Endothelial cell of umbilical vein (primary cell): Measurements from ENCODE around the gene ZC3H18. TPM values are rescaled to one million over a fixed set of nuclear protein-coding genes. Genes with fewer than 3 reads are reported as not detected.

Experiments
- BruUV-seq: library from RNA; stranded (reverse); fragments of 400-500 nt; replicated peaks from 2 replicates; lab custom pipeline; 2021; lab: Mats Ljungman, UMichigan
- CTCF ChIA-PET: fragments of 300-600, 350-600 bp; sonication (Branson Sonifier 250); formaldehyde crosslinking; loops from one replicate; lab custom pipeline; 2021; ENCODE audit warnings: antibody characterized with exemption, inconsistent platforms; lab: Charles Lee
- POLR2A ChIA-PET: fragments of 300-600, 350-600 bp; sonication (Branson Sonifier 250); formaldehyde crosslinking; loops from one replicate; lab custom pipeline; 2021; ENCODE audit warnings: antibody characterized with exemption, inconsistent platforms; lab: Charles Lee
- DNase-seq: peaks from one replicate; pipeline ENCODE4 v3.0.0-alpha.2; 2011; ENCODE audit warnings: low read depth, low spot score
- FAIRE-seq: peaks from 2 replicates; lab custom pipeline; 2011; peaks lifted over from hg19 to GRCh38; lab: Jason Lieb, UNC
- H2AFZ ChIP-seq: 2 replicates; pipeline ENCODE4 v1.6.0; 2012; ENCODE audit warnings: low read depth, low read length, control low read depth, inconsistent platforms
- H3K27ac ChIP-seq: 2 replicates; pipeline ENCODE4 v1.5.1; 2011; ENCODE audit warnings: low read depth, mild to moderate bottlenecking, control low read depth, low read length, moderate library complexity; ENCODE audit not compliant: insufficient read depth
- H3K27me3 ChIP-seq, 2 experiments: 2 replicates each; pipeline versions ENCODE4 v1.6.0 to v1.6.1; 2011; ENCODE audit warnings: low read length in 2 of 2, mixed read lengths in 1 of 2; ENCODE audit not compliant: control insufficient read depth in 2 of 2, insufficient read depth in 2 of 2
- H3K36me3 ChIP-seq, 2 experiments: 2 replicates in 1 of 2; 3 replicates in 1 of 2; pipeline ENCODE4 v1.5.1; 2011; ENCODE audit warnings: low read length in 2 of 2, mild to moderate bottlenecking in 1 of 2, moderate library complexity in 1 of 2; ENCODE audit not compliant: control insufficient read depth in 2 of 2, insufficient read depth in 2 of 2; ENCODE audit errors: extremely low read depth in 1 of 2
- H3K4me1 ChIP-seq: 3 replicates; pipeline ENCODE4 v1.5.1; 2011; ENCODE audit warnings: mild to moderate bottlenecking, low read length; ENCODE audit not compliant: control insufficient read depth, insufficient read depth; ENCODE audit errors: extremely low read depth
- H3K4me2 ChIP-seq: 2 replicates; pipeline ENCODE4 v1.6.1; 2011; ENCODE audit warnings: low read length, control low read depth, mixed read lengths; ENCODE audit not compliant: insufficient read depth
- H3K4me3 ChIP-seq, 3 experiments: fragments of 200-600 bp in 1 of 3; sonication (generic), shearing (Covaris generic) in 1 of 3; replicated peaks in 1 of 3; 2 replicates each; pipeline ENCODE4 v1.5.1; 2011 to 2016; ENCODE audit warnings: control low read depth in 3 of 3, low read length in 3 of 3, mild to moderate bottlenecking in 2 of 3, inconsistent platforms in 1 of 3, low read depth in 1 of 3, moderate library complexity in 1 of 3; ENCODE audit not compliant: insufficient read depth in 1 of 3
- H3K79me2 ChIP-seq: 2 replicates; pipeline ENCODE4 v1.6.0; 2012; ENCODE audit warnings: low read length, inconsistent platforms; ENCODE audit not compliant: control insufficient read depth, insufficient read depth
- H3K9ac ChIP-seq: replicated peaks from 2 replicates; pipeline ENCODE3; 2011; ENCODE audit warnings: low read length, control low read depth; ENCODE audit not compliant: insufficient read depth; ENCODE audit errors: extremely low read depth
- H3K9me1 ChIP-seq: replicated peaks from 3 replicates; pipeline ENCODE4 v1.6.0; 2011; ENCODE audit warnings: mild to moderate bottlenecking, low read length; ENCODE audit not compliant: control insufficient read depth, insufficient read depth; ENCODE audit errors: extremely low read depth
- H3K9me3 ChIP-seq: replicated peaks from 2 replicates; pipeline ENCODE4 v1.5.1; 2012; ENCODE audit warnings: low read length, inconsistent platforms; ENCODE audit not compliant: control insufficient read depth, insufficient read depth
- H4K20me1 ChIP-seq: replicated peaks from 2 replicates; pipeline ENCODE3; 2011; ENCODE audit warnings: mild to moderate bottlenecking, low read length; ENCODE audit not compliant: control insufficient read depth, insufficient read depth; ENCODE audit errors: extremely low read depth
- CTCF ChIP-seq, 2 donors: IDR thresholded peaks; 1 replicate in 1 of 2; 2 replicates in 1 of 2; pipeline ENCODE4 v1.5.1; 2011; ENCODE audit warnings: low read length in 2 of 2, mild to moderate bottlenecking in 2 of 2, moderate library complexity in 2 of 2, control low read depth in 1 of 2, inconsistent platforms in 1 of 2, low read depth in 1 of 2; ENCODE audit not compliant: insufficient read depth in 1 of 2; ENCODE audit errors: extremely low read depth in 1 of 2
- EZH2 ChIP-seq: IDR thresholded peaks from 2 replicates; pipeline ENCODE4 v1.6.1; 2012; ENCODE audit warnings: borderline replicate concordance, low read depth, mild to moderate bottlenecking, moderate library complexity, low read length, inconsistent platforms; ENCODE audit not compliant: severe bottlenecking
- FOS ChIP-seq: IDR thresholded peaks from 2 replicates; pipeline ENCODE4 v1.6.1; 2011; ENCODE audit warnings: mild to moderate bottlenecking, low read length, moderate library complexity, borderline replicate concordance; ENCODE audit not compliant: insufficient read depth
- GATA2 ChIP-seq: IDR thresholded peaks from 2 replicates; pipeline ENCODE4 v1.7.0; 2011; ENCODE audit warnings: low read depth, mild to moderate bottlenecking, moderate library complexity, mixed read lengths, low read length; ENCODE audit not compliant: insufficient read length, insufficient read depth
- MAX ChIP-seq: IDR thresholded peaks from 2 replicates; pipeline ENCODE4 v1.6.1; 2011; ENCODE audit not compliant: insufficient read depth, insufficient read length
- POLR2A ChIP-seq: IDR thresholded peaks from 2 replicates; pipeline ENCODE4 v1.6.1; 2012; ENCODE audit warnings: low read depth, mild to moderate bottlenecking, control low read depth, low read length
- dilution Hi-C: fragments of 300-500 bp; cut with MboI; formaldehyde crosslinking; loops from one replicate; pipeline ENCODE4 v1.15.0; 2019; ENCODE audit warnings: low sequenced_read_pairs; ENCODE audit not compliant: extremely low pct_ligation_motif_present
- intact Hi-C: fragments of 100-400 bp; cut with micrococcal nuclease; formaldehyde crosslinking; loops from one replicate; pipeline ENCODE4 v1.10.0; 2022
- polyA plus RNA-seq, 4 experiments: library from polyadenylated mRNA; depleted of rRNA in 3 of 4; stranded (reverse) in 3 of 4; unstranded in 1 of 4; fragments of >200 nt; gene quantifications; 2 replicates each; pipeline versions ENCODE4 v1.2.1 to v1.2.3, GENCODE V29; 2011 to 2012; ENCODE audit warnings: missing spikeins in 1 of 4
- total RNA-seq: library from RNA; stranded (reverse); gene quantifications from 2 replicates; pipeline ENCODE4 v1.2.3, GENCODE V29; 2021

The ZC3H18 gene
- total and polyA plus RNA-seq, 2 donors (not counting 3 experiments of a cell fraction or from before 2014, with no cell fraction given), result 12.1 to 52.8 TPM

GRCh38 chr16:88632587-88632930, 62.4 kb downstream of the ZC3H18 start:
- intact Hi-C loops (no loop called here), dilution Hi-C loops (no loop called here)
- DNase-seq (no peak), FAIRE-seq (no peak)
- no peaks in the 10 kb centered on the region for H3K9me3 ChIP-seq
- H3K36me3 ChIP-seq, result peaks cover 2 to 12% of the 10 kb centered on the region in 2 experiments
- H3K4me1 ChIP-seq, result peaks cover 8% of the 10 kb centered on the region
- H2AFZ ChIP-seq, result no peak overlapping the region
- no peaks in the 10 kb centered on the region for H3K9me1 ChIP-seq
- no peaks in the 10 kb centered on the region for H3K79me2 ChIP-seq
- no peak overlapping the region for H3K4me3 ChIP-seq
- POLR2A ChIA-PET, result no interaction called here
- CTCF ChIA-PET, result no interaction called here
- BruUV-seq, result no TSS peak
- H3K27me3 ChIP-seq, result no peaks in the 10 kb centered on the region
- H4K20me1 ChIP-seq, result no peaks in the 10 kb centered on the region
- no peak overlapping the region for H3K9ac ChIP-seq
- TF ChIP-seq POLR2A, result no peak
- TF ChIP-seq MAX, result no peak
- TF ChIP-seq FOS, result no peak
- TF ChIP-seq EZH2, result no peak
- TF ChIP-seq CTCF (IDR thresholded peaks at IDR 0.05; ENCODE audit: extremely low read depth in 1 of 2, insufficient read depth in 1 of 2, low read depth in 1 of 2, low read length in 2 of 2), result no peak
- no peak for TF ChIP-seq GATA2
- no peak overlapping the region for H3K4me2 ChIP-seq
- no peak overlapping the region for H3K27ac ChIP-seq
